Panc1 (cell line): ENCODE measurements around the gene LRRIQ1. TPM values are rescaled to one million over a fixed set of nuclear protein-coding genes. Genes with fewer than 3 reads are reported as not detected.

ENCODE experiments used
- ATAC-seq: fragments of 200-7000 bp; cut with Tn5 transposase; 2 replicates; pipeline ENCODE4 v1.9.1; 2020; ENCODE audit warnings: mild to moderate bottlenecking, moderate library complexity
- BruUV-seq: library from RNA; stranded (reverse); fragments of 400-500 nt; replicated peaks from 2 replicates; lab custom pipeline; 2021; lab: Mats Ljungman, UMichigan
- CTCF ChIA-PET: fragments of 300-600 bp; sonication (Branson Sonifier 250); formaldehyde crosslinking; loops from one replicate; lab custom pipeline; 2022; ENCODE audit warnings: antibody characterized with exemption; lab: Charles Lee
- POLR2A ChIA-PET: fragments of 300-600 bp; sonication (Branson Sonifier 250); formaldehyde crosslinking; loops from one replicate; lab custom pipeline; 2022; ENCODE audit warnings: antibody characterized with exemption; lab: Charles Lee
- DNase-seq: peaks from one replicate; pipeline ENCODE4 v3.0.0-alpha.2; 2010; ENCODE audit warnings: low read depth, low spot score
- H3K27ac ChIP-seq: 2 replicates; pipeline ENCODE4 v1.5.1; 2011; ENCODE audit warnings: mild to moderate bottlenecking, low read length, inconsistent platforms
- H3K27me3 ChIP-seq: fragments of 200-500 bp; sonication (Bioruptor generic); 2 replicates; pipeline ENCODE4 v1.6.0; 2014; ENCODE audit warnings: low read length, inconsistent platforms; ENCODE audit not compliant: control insufficient read depth, insufficient read depth
- H3K36me3 ChIP-seq: fragments of 200-500 bp; sonication (Bioruptor generic); 2 replicates; pipeline ENCODE4 v1.5.1; 2014; ENCODE audit warnings: inconsistent platforms, mild to moderate bottlenecking, low read length, moderate library complexity; ENCODE audit not compliant: control insufficient read depth, insufficient read depth
- H3K4me1 ChIP-seq: 2 replicates; pipeline ENCODE4 v1.5.1; 2011; ENCODE audit warnings: inconsistent platforms, mild to moderate bottlenecking, low read length, moderate library complexity; ENCODE audit not compliant: control insufficient read depth, insufficient read depth
- H3K4me3 ChIP-seq, 2 experiments: 2 replicates each; pipeline ENCODE4 v1.5.1; 2011 to 2012; ENCODE audit warnings: low read depth in 2 of 2, low read length in 2 of 2, mild to moderate bottlenecking in 2 of 2, inconsistent platforms in 1 of 2, moderate library complexity in 1 of 2
- H3K9me3 ChIP-seq: fragments of 200-500 bp; sonication (Bioruptor generic); 2 replicates; pipeline ENCODE4 v1.5.1; 2014; ENCODE audit warnings: low read depth, mild to moderate bottlenecking, inconsistent platforms, low read length, moderate library complexity; ENCODE audit not compliant: control insufficient read depth, insufficient read depth
- POLR2AphosphoS5 ChIP-seq: IDR thresholded peaks from 2 replicates; pipeline ENCODE4 v1.6.1; 2012; ENCODE audit warnings: mild to moderate bottlenecking, low read depth, low read length, moderate library complexity
- REST ChIP-seq, 2 experiments: IDR thresholded peaks; 2 replicates each; pipeline ENCODE4 v1.6.1; 2011 to 2012; ENCODE audit warnings: low read depth in 2 of 2, control low read depth in 1 of 2, low read length in 1 of 2, mild to moderate bottlenecking in 1 of 2, moderate library complexity in 1 of 2; ENCODE audit not compliant: insufficient read depth in 1 of 2
- SIN3A ChIP-seq: IDR thresholded peaks from 2 replicates; pipeline ENCODE4 v1.6.1; 2012; ENCODE audit warnings: low read depth, mild to moderate bottlenecking, low read length, moderate library complexity, borderline replicate concordance; ENCODE audit not compliant: insufficient read depth
- TCF7L2 ChIP-seq: IDR thresholded peaks from 2 replicates; pipeline ENCODE4 v1.6.1; 2011; ENCODE audit warnings: mild to moderate bottlenecking, low read depth, low read length, inconsistent platforms
- in situ Hi-C: cut with HindIII; loops from 2 replicates; pipeline ENCODE4 v1.10.0; 2016; ENCODE audit warnings: low sequenced_read_pairs, low pct_unique_long_range_greater_than_20kb
- intact Hi-C: fragments of 100-400 bp; cut with micrococcal nuclease; formaldehyde crosslinking; loops from one replicate; pipeline ENCODE4 v1.10.0; 2022; ENCODE audit not compliant: unreplicated experiment
- total RNA-seq: library from RNA; stranded (reverse); gene quantifications from one replicate; pipeline ENCODE4 v1.2.1, GENCODE V29; 2021; ENCODE audit not compliant: unreplicated experiment

Gene LRRIQ1
- total RNA-seq, 1 experiment from 2014 or later: 0.15 TPM

GRCh38 chr12:85260896-85261295 is 224.7 kb downstream of the LRRIQ1 start:
- H3K4me1 ChIP-seq: no peaks in the 10 kb centered on the region
- POLR2A ChIA-PET: no interaction called here
- H3K27me3 ChIP-seq: no peaks in the 10 kb centered on the region
- intact Hi-C loops (no loop called here), in situ Hi-C loops (no loop called here)
- no peaks in the 10 kb centered on the region for H3K9me3 ChIP-seq
- H3K4me3 ChIP-seq: no peak overlapping the region
- no peak for DNase-seq
- no peak overlapping the region for H3K27ac ChIP-seq
- CTCF ChIA-PET: no interaction called here
- no TSS peak for BruUV-seq
- H3K36me3 ChIP-seq: no peaks in the 10 kb centered on the region
- TF ChIP-seq REST (IDR thresholded peaks at IDR 0.05; ENCODE audit: insufficient read depth in 1 of 2, low read depth in 2 of 2, low read length in 1 of 2): no peak
- TF ChIP-seq POLR2AphosphoS5: no peak
- no peak for TF ChIP-seq TCF7L2
- TF ChIP-seq SIN3A: no peak
- no peak for ATAC-seq

- POLR2A ChIA-PET: no interaction called here
- CTCF ChIA-PET: no interaction called here
Observed at GRCh38 chr12:85266356-85266755, 230.2 kb downstream of the LRRIQ1 start.

More at GRCh38 chr12:85266356-85266755, 230.2 kb downstream of the LRRIQ1 start:
- no peaks in the 10 kb centered on the region for H3K4me1 ChIP-seq
- BruUV-seq: no TSS peak
- H3K36me3 ChIP-seq: no peaks in the 10 kb centered on the region
- H3K4me3 ChIP-seq: no peak overlapping the region
- DNase-seq (no peak), ATAC-seq (no peak)
- H3K9me3 ChIP-seq: no peaks in the 10 kb centered on the region
- H3K27ac ChIP-seq: no peak overlapping the region
- TF ChIP-seq REST (IDR thresholded peaks at IDR 0.05; ENCODE audit: insufficient read depth in 1 of 2, low read depth in 2 of 2, low read length in 1 of 2): no peak
- no peak for TF ChIP-seq SIN3A
- H3K27me3 ChIP-seq: no peaks in the 10 kb centered on the region
- intact Hi-C loops: no loop called here
- in situ Hi-C loops: no loop called here
